ENCODE data around the gene TMEM208. TPM values are rescaled to one million over a fixed set of nuclear protein-coding genes. Genes with fewer than 3 reads are reported as not detected.

The TMEM208 gene
- total and polyA plus RNA-seq, 12 donors = 7.6 to 92.0 (median 13.0) TPM

GRCh38 chr16:67201411-67202345, 25.3 kb upstream of the TMEM208 start:
- WGBS, 2 donors = 94% methylated on average over 40 of the region's 40 CpGs
- intact Hi-C loops (cut with DNase I) = no loop called here
- Histone ChIP-seq H3K36me3 (peaks cover 0 to 78% (median 18%) of the 10 kb centered on the region in 9 donors), H3K4me3 (no peak overlapping the region), H3K9me3 (no peaks in the 10 kb centered on the region), H3K4me1 (peaks cover 0 to 24% (median 11%) of the 10 kb centered on the region in 9 donors), H3K27ac (no peak overlapping the region), H3K27me3 (no peaks in the 10 kb centered on the region)
- DNase-seq (no peak), ATAC-seq (no peak)
- no peak for TF ChIP-seq CTCF (IDR thresholded peaks at IDR 0.05)

GRCh38 chr16:67202426-67202825, 24.5 kb upstream of the TMEM208 start:
- intact Hi-C loops (cut with DNase I) = no loop called here
- Histone ChIP-seq H3K4me3 (no peak overlapping the region), H3K27ac (no peak overlapping the region), H3K27me3 (no peaks in the 10 kb centered on the region), H3K4me1 (peaks cover 0 to 23% (median 11%) of the 10 kb centered on the region in 9 donors), H3K9me3 (no peaks in the 10 kb centered on the region), H3K36me3 (peaks cover 0 to 77% (median 11%) of the 10 kb centered on the region in 9 donors)
- TF ChIP-seq CTCF (IDR thresholded peaks at IDR 0.05) = no peak
- no peak for DNase-seq
- WGBS, 2 donors = 95 to 96% methylated on average over 12 of the region's 12 CpGs
- no peak for ATAC-seq

- intact Hi-C loops (cut with DNase I) = no loop called here
- no peaks in the 10 kb centered on the region for H3K27me3 ChIP-seq
- no peak overlapping the region for H3K4me3 ChIP-seq
- no peak for TF ChIP-seq CTCF (IDR thresholded peaks at IDR 0.05)
- WGBS, 2 donors = 87 to 93% methylated on average over 23 of the region's 23 CpGs
- no peak overlapping the region for H3K27ac ChIP-seq
- no peak for DNase-seq
- ATAC-seq = no peak
- peaks cover 0 to 17% (median 11%) of the 10 kb centered on the region in 9 donors for H3K4me1 ChIP-seq
- no peaks in the 10 kb centered on the region for H3K9me3 ChIP-seq
- peaks cover 0 to 77% (median 5%) of the 10 kb centered on the region in 9 donors for H3K36me3 ChIP-seq
Measured at GRCh38 chr16:67202956-67203493, 23.9 kb upstream of the TMEM208 start.

GRCh38 chr16:67204076-67204475, 22.9 kb upstream of the TMEM208 start:
- Histone ChIP-seq H3K9me3 (no peaks in the 10 kb centered on the region), H3K36me3 (peaks cover 0 to 68% (median 4%) of the 10 kb centered on the region in 9 donors), H3K4me3 (no peak overlapping the region), H3K27me3 (no peaks in the 10 kb centered on the region), H3K4me1 (peaks cover 0 to 8% (median 1%) of the 10 kb centered on the region in 9 donors), H3K27ac (no peak overlapping the region)
- ATAC-seq = no peak
- no peak for TF ChIP-seq CTCF (IDR thresholded peaks at IDR 0.05)
- WGBS, 2 donors = 78 to 81% methylated on average over 4 of the region's 4 CpGs
- intact Hi-C loops (cut with DNase I) = no loop called here
- no peak for DNase-seq
